ENCODE results near the gene MYOM3. TPM values are rescaled to one million over a fixed set of nuclear protein-coding genes. Genes with fewer than 3 reads are reported as not detected.
A peak's percentile ranks its signal among the peaks of the same experiment; 100 is the strongest.

MYOM3 gene
- total and polyA plus RNA-seq, 2 of the 13 experiments (the other 11 are each of a cell fraction or from before 2014, with no cell fraction given): 5.8 to 15.3 TPM

DNA sequence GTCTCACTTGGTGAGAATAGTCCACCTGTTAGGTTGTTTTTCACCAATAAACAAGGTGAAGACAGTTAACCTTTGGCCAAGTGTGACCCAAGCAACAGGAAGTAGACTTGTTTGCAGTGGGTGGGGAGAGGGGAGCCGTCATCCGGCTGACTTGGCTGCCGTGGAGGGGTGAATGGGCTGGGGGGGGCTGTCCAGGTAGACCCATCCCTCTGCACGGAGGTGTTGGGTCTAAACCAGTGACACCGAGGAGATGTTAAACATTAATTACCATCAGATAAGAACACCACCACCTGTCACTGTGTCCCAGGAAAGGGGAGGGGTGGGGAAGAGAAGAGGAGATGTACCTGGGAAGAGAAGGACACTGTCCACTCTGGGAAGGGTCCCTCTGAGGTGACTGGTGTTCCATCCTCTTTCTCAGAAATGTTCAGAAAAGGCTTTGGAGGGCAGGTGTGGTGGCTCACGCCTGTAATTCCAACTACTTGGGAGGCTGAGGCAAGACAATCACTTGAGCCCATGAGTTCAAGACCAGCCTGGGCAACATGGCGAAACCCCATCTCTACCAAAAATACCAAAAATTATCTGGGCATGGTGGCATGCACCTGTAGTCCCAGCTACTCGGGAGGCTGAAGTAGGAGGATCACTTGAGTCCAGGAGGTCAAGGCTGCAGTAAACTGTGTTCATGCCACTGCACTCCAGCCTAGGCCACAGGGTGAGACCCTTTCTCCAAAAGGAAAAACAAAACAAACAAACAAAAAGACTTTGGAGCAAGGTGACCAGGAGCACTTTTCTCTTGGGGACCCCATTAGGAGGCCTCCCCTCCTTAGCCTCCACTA is 6.7 kb upstream of the MYOM3 start (continued):
- no peak for TF ChIP-seq ATF7-NPFF (CRISPR knock-in tag; IDR thresholded peaks at IDR 0.05; ENCODE audit: low read depth)
- TF ChIP-seq, protein P1, sequence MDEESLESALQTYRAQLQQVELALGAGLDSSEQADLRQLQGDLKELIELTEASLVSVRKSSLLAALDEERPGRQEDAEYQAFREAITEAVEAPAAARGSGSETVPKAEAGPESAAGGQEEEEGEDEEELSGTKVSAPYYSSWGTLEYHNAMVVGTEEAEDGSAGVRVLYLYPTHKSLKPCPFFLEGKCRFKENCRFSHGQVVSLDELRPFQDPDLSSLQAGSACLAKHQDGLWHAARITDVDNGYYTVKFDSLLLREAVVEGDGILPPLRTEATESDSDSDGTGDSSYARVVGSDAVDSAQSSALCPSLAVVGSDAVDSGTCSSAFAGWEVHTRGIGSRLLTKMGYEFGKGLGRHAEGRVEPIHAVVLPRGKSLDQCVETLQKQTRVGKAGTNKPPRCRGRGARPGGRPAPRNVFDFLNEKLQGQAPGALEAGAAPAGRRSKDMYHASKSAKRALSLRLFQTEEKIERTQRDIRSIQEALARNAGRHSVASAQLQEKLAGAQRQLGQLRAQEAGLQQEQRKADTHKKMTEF (CRISPR knock-in tag; IDR thresholded peaks at IDR 0.05): peak; percentile 65
- peak; percentile 77 for TF ChIP-seq HNF4A (CRISPR knock-in tag; IDR thresholded peaks at IDR 0.05)
- TF ChIP-seq, protein P2, sequence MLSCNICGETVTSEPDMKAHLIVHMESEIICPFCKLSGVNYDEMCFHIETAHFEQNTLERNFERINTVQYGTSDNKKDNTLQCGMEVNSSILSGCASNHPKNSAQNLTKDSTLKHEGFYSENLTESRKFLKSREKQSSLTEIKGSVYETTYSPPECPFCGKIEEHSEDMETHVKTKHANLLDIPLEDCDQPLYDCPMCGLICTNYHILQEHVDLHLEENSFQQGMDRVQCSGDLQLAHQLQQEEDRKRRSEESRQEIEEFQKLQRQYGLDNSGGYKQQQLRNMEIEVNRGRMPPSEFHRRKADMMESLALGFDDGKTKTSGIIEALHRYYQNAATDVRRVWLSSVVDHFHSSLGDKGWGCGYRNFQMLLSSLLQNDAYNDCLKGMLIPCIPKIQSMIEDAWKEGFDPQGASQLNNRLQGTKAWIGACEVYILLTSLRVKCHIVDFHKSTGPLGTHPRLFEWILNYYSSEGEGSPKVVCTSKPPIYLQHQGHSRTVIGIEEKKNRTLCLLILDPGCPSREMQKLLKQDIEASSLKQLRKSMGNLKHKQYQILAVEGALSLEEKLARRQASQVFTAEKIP (CRISPR knock-in tag; IDR thresholded peaks at IDR 0.05; ENCODE audit: borderline replicate concordance): no peak
- TF ChIP-seq ATF7 (IDR thresholded peaks at IDR 0.05): no peak
- no peak for TF ChIP-seq ATF7 (CRISPR knock-in tag; IDR thresholded peaks at IDR 0.05)
- TF ChIP-seq ZFP36L2 (CRISPR knock-in tag; IDR thresholded peaks at IDR 0.05): no peak
- TF ChIP-seq, protein P3, sequence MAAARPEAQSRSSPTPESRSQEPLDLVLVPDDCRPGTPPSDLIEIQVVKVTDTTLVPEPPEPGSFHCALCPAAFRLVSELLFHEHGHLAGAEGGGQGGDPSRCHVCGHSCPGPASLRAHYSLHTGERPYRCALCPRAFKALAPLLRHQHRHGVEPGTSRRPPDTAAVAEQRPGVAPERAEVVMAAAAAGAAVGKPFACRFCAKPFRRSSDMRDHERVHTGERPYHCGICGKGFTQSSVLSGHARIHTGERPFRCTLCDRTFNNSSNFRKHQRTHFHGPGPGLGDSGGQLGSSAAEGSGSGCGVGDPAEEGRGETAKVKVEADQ (CRISPR knock-in tag; IDR thresholded peaks at IDR 0.05; ENCODE audit: borderline replicate concordance): no peak
- TF ChIP-seq RXRA (CRISPR knock-in tag; IDR thresholded peaks at IDR 0.05): peak; percentile 90
- TF ChIP-seq DZIP1 (CRISPR knock-in tag; IDR thresholded peaks at IDR 0.05): no peak
- TF ChIP-seq, protein P4, sequence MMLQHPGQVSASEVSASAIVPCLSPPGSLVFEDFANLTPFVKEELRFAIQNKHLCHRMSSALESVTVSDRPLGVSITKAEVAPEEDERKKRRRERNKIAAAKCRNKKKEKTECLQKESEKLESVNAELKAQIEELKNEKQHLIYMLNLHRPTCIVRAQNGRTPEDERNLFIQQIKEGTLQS (CRISPR knock-in tag; IDR thresholded peaks at IDR 0.05): peak; percentile 46; the same call in 1 of the 2 replicates
- TF ChIP-seq ETS1 (CRISPR knock-in tag; IDR thresholded peaks at IDR 0.05): 0 out of 2 replicates have a peak, but pooled peaks have one; percentile 23
- no peak for TF ChIP-seq ZNF225 (CRISPR knock-in tag; IDR thresholded peaks at IDR 0.05)
- TF ChIP-seq MEIS2 (CRISPR knock-in tag; IDR thresholded peaks at IDR 0.05): peak; percentile 77; the same call in 1 of the 2 replicates
- TF ChIP-seq POLR2AphosphoS5 (IDR thresholded peaks at IDR 0.05; ENCODE audit: low read depth, low read length): no peak
- peak; percentile 72 for TF ChIP-seq NCOA2 (CRISPR knock-in tag; IDR thresholded peaks at IDR 0.05)
- TF ChIP-seq PCBP1 (IDR thresholded peaks at IDR 0.05; ENCODE audit: borderline replicate concordance, low read depth, low read length): no peak

All from HepG2 (cell line).